Esophagus squamous epithelium (tissue), 5 donors: ENCODE data around the gene ERG28. TPM values are rescaled to one million over a fixed set of nuclear protein-coding genes. Genes with fewer than 3 reads are reported as not detected.
A peak's percentile ranks its signal among the peaks of the same experiment; 100 is the strongest.

Experiments used
- DNase-seq: peaks from one replicate; lab custom pipeline; 2025; lab: John Stamatoyannopoulos, UW
- H3K27ac ChIP-seq, 4 donors: fragments of 200-600 bp; sonication (generic); one replicate each; pipeline ENCODE4 v1.5.1; 2016 to 2019; ENCODE audit warnings: mild to moderate bottlenecking in 1 of 4
- H3K27me3 ChIP-seq, 4 donors: fragments of 200-600 bp; sonication (generic); 1 replicate in 3 of 4; 2 replicates in 1 of 4; pipeline versions ENCODE4 v1.5.1 to v1.6.0; 2017 to 2021; ENCODE audit warnings: antibody characterized with exemption in 1 of 4
- H3K36me3 ChIP-seq, 3 donors: fragments of 200-600 bp; sonication (generic); one replicate each; pipeline ENCODE4 v1.5.1; 2016 to 2019
- H3K4me1 ChIP-seq, 3 donors: fragments of 200-600 bp; sonication (generic); one replicate each; pipeline ENCODE4 v1.5.1; 2017 to 2019
- H3K4me3 ChIP-seq, 4 donors: fragments of 200-600 bp; sonication (generic); 1 replicate in 3 of 4; 2 replicates in 1 of 4; pipeline ENCODE4 v1.5.1; 2016 to 2019; ENCODE audit warnings: mild to moderate bottlenecking in 2 of 4, moderate library complexity in 1 of 4
- H3K9me3 ChIP-seq, 3 donors: fragments of 200-600 bp; sonication (generic); one replicate each; pipeline ENCODE4 v1.5.1; 2016 to 2019
- CTCF ChIP-seq, 6 experiments: fragments of 450-650 bp in 4 of 6; fragments of 200-600 bp in 2 of 6; sonication (generic) in 2 of 6; IDR thresholded peaks; one replicate each; pipeline ENCODE4 v1.5.1; 2016 to 2019; ENCODE audit warnings: antibody characterized with exemption in 6 of 6, mild to moderate bottlenecking in 4 of 6, moderate library complexity in 4 of 6
- POLR2A ChIP-seq, 4 donors: fragments of 450-650 bp; IDR thresholded peaks; one replicate each; pipeline ENCODE4 v1.6.1; 2017; ENCODE audit warnings: antibody characterized with exemption in 4 of 4, mild to moderate bottlenecking in 4 of 4, moderate library complexity in 3 of 4
- WGBS, 2 donors: methylation state at CpG; one replicate each; pipeline ENCODE4 v1.1.5; 2018; 5-methylcytosine and 5-hydroxymethylcytosine counted together
- intact Hi-C: fragments of 100-400 bp; cut with DNase I; formaldehyde crosslinking; loops from one replicate; pipeline ENCODE4 v1.15.0; 2022
- total RNA-seq, 4 donors: library from RNA; depleted of rRNA; stranded (reverse); fragments of >200 nt; gene quantifications; one replicate each; pipeline ENCODE4 v1.1.0, GENCODE V29; 2016
- donor health status: DM: yes; HTN: yes; CAD: no.

ERG28 gene
- total RNA-seq = 10 to 100 TPM; 14.5 to 23.2 (median 19.4) TPM

- Histone ChIP-seq H3K9me3 (no peaks in the 10 kb centered on the region), H3K27me3 (no peaks in the 10 kb centered on the region), H3K4me1 (peaks cover 12 to 36% (median 13%) of the 10 kb centered on the region in 3 donors), H3K4me3 (peak within 1 kb of the TSS; percentile 74 to 91 (median 90)), H3K27ac (peak within 1 kb of the TSS; percentile 83 to 92 (median 90)), H3K36me3 (peaks cover 0 to 46% (median 3%) of the 10 kb centered on the region in 3 donors)
- 0 to 1% methylated on average over 29 to 34 of the region's 60 CpGs for WGBS, 2 donors
- TF ChIP-seq CTCF (IDR thresholded peaks at IDR 0.05) (peak in 1 of 6 experiments; percentile 5), POLR2A (IDR thresholded peaks at IDR 0.05) (peak in 3 of 4 donors; percentile 30 to 75 (median 74))
- DNase-seq = peak; percentile 94
- intact Hi-C loops = no loop called here
Measured at GRCh38 chr14:75660630-75661498, at the start of gene ERG28, which contains the start of gene TTLL5. ERG28 (minus strand) TSS chr14:75660876; CDS start chr14:75657502, 3,374 bp downstream. TTLL5 (plus strand) TSS chr14:75661246; CDS start chr14:75663150, 1,904 bp downstream.

- no peaks in the 10 kb centered on the region for H3K27me3 ChIP-seq
- H3K9me3 ChIP-seq = no peaks in the 10 kb centered on the region
- TF ChIP-seq CTCF (IDR thresholded peaks at IDR 0.05) (peak; percentile 60 to 76 (median 70)), POLR2A (IDR thresholded peaks at IDR 0.05) (no peak)
- H3K36me3 ChIP-seq = peaks cover 0 to 22% (median 0%) of the 10 kb centered on the region in 3 donors
- peaks cover 6 to 21% (median 11%) of the 10 kb centered on the region in 3 donors for H3K4me1 ChIP-seq
- H3K4me3 ChIP-seq = no peak overlapping the region
- no peak for DNase-seq
- 50 to 58% methylated on average over 10 of the region's 10 CpGs for WGBS, 2 donors
- intact Hi-C loops = loop anchor here (5.0 kb wide), 1 partner anchor 273 kb away; the partner anchor contains the start of gene TGFB3
- no peak overlapping the region for H3K27ac ChIP-seq
Measured at GRCh38 chr14:75709207-75709812, 48.6 kb upstream of the ERG28 start.

DNA sequence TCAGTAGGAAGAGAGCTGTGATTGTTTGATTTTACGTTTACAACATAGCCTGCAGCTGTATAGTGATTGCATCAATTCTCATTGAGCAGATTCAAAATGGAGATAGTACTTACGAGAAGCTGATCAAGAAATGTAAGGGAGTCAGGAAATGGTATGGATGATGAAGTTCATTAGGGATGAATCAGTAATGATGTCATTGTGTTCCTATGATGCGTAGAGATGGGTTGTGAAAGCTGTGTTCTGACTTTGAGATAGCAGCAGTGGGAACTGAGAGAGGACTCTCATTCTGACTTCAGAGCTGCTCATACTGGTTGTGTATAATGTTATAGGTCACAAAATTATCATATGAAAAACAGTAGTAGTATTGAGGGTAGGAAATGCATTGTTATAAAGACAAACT is 44.3 kb upstream of the ERG28 start:
- DNase-seq = no peak
- no peaks in the 10 kb centered on the region for H3K27me3 ChIP-seq
- H3K4me3 ChIP-seq = no peak overlapping the region
- H3K4me1 ChIP-seq = peaks cover 0 to 14% (median 0%) of the 10 kb centered on the region in 3 donors
- peaks cover 0 to 58% (median 8%) of the 10 kb centered on the region in 3 donors for H3K36me3 ChIP-seq
- TF ChIP-seq CTCF (IDR thresholded peaks at IDR 0.05) (no peak), POLR2A (IDR thresholded peaks at IDR 0.05) (no peak)
- no peaks in the 10 kb centered on the region for H3K9me3 ChIP-seq
- intact Hi-C loops = loop anchor here (5.0 kb wide), 1 partner anchor 277 kb away; the partner anchor contains the start of gene TGFB3
- WGBS, 2 donors = 86 to 87% methylated on average over 3 of the region's 3 CpGs
- H3K27ac ChIP-seq = no peak overlapping the region

GRCh38 chr14:75703467-75703866 is 42.8 kb upstream of the ERG28 start:
- H3K4me1 ChIP-seq = peaks cover 0 to 14% (median 0%) of the 10 kb centered on the region in 3 donors
- H3K27ac ChIP-seq = peak overlapping the region in 3 of 4 donors; percentile 32 to 43 (median 41)
- TF ChIP-seq POLR2A (IDR thresholded peaks at IDR 0.05) (no peak), CTCF (IDR thresholded peaks at IDR 0.05) (no peak)
- H3K27me3 ChIP-seq = no peaks in the 10 kb centered on the region
- 64 to 78% methylated on average over 1 of the region's 1 CpG for WGBS, 2 donors
- H3K36me3 ChIP-seq = peaks cover 0 to 68% (median 12%) of the 10 kb centered on the region in 3 donors
- DNase-seq = no peak
- intact Hi-C loops = no loop called here
- no peaks in the 10 kb centered on the region for H3K9me3 ChIP-seq
- no peak overlapping the region for H3K4me3 ChIP-seq
